SK-N-SH (cell line): Measurements from ENCODE around the gene CANT1. TPM values are rescaled to one million over a fixed set of nuclear protein-coding genes. Genes with fewer than 3 reads are reported as not detected.
A peak's percentile ranks its signal among the peaks of the same experiment; 100 is the strongest.

Experiments used
- CTCF ChIA-PET: fragments of 300-600, 350-600 bp; formaldehyde crosslinking; extraction: SDS; loops from one replicate; lab custom pipeline; 2021; lab: Yijun Ruan, JAX
- POLR2A ChIA-PET: fragments of 350-600 bp; sonication (Branson Sonifier 250); formaldehyde crosslinking; extraction: SDS; loops from one replicate; lab custom pipeline; 2020; ENCODE audit warnings: antibody characterized with exemption, inconsistent platforms; lab: Yijun Ruan, JAX
- DNase-seq: peaks from one replicate; pipeline ENCODE4 v3.0.0; 2012
- H2AFZ ChIP-seq: fragments of 200-600 bp; sonication (generic); 2 replicates; pipeline ENCODE4 v1.8.1; 2016; ENCODE audit warnings: antibody characterized with exemption, mild to moderate bottlenecking, low read depth
- H3F3A ChIP-seq: fragments of 200-600 bp; sonication (generic); replicated peaks from 2 replicates; pipeline ENCODE3; 2016; ENCODE audit warnings: antibody characterized with exemption, mild to moderate bottlenecking; ENCODE audit not compliant: insufficient read depth
- H3K27ac ChIP-seq, 2 experiments: fragments of 200-500 bp in 1 of 2; fragments of 200-600 bp in 1 of 2; sonication (Bioruptor generic) in 1 of 2; sonication (generic), shearing (Covaris generic) in 1 of 2; 2 replicates each; pipeline versions ENCODE4 v1.5.1 to v1.6.1; 2014 to 2016; ENCODE audit warnings: low read depth in 2 of 2, inconsistent platforms in 1 of 2, low read length in 1 of 2, mild to moderate bottlenecking in 1 of 2, mixed read lengths in 1 of 2
- H3K27me3 ChIP-seq: fragments of 200-600 bp; sonication (generic), shearing (Covaris generic); 2 replicates; pipeline ENCODE4 v1.6.1; 2016; ENCODE audit warnings: mixed run types; ENCODE audit not compliant: insufficient read depth
- H3K36me3 ChIP-seq, 2 experiments: fragments of 200-500 bp in 1 of 2; fragments of 200-600 bp in 1 of 2; sonication (Bioruptor generic) in 1 of 2; sonication (generic) in 1 of 2; replicated peaks in 1 of 2; 2 replicates each; pipeline versions ENCODE3 to v1.5.1; 2014 to 2016; ENCODE audit warnings: low read length in 1 of 2, mild to moderate bottlenecking in 1 of 2; ENCODE audit not compliant: insufficient read depth in 2 of 2, control insufficient read depth in 1 of 2
- H3K4me1 ChIP-seq, 2 experiments: fragments of 200-500 bp in 1 of 2; fragments of 200-600 bp in 1 of 2; sonication (Bioruptor generic) in 1 of 2; sonication (generic), shearing (Covaris generic) in 1 of 2; 2 replicates each; pipeline versions ENCODE4 v1.5.1 to v1.6.1; 2014 to 2016; ENCODE audit warnings: low read depth in 1 of 2, low read length in 1 of 2, mixed run types in 1 of 2; ENCODE audit not compliant: insufficient read depth in 2 of 2, control insufficient read depth in 1 of 2
- H3K4me2 ChIP-seq: fragments of 200-600 bp; sonication (generic), shearing (Covaris generic); 2 replicates; pipeline ENCODE4 v1.6.1; 2017; ENCODE audit warnings: mixed run types
- H3K4me3 ChIP-seq, 2 experiments: fragments of 200-500 bp in 1 of 2; fragments of 200-600 bp in 1 of 2; sonication (Bioruptor generic) in 1 of 2; sonication (generic), shearing (Covaris generic) in 1 of 2; 2 replicates each; pipeline versions ENCODE4 v1.5.1 to v1.8.1; 2014 to 2016; ENCODE audit warnings: low read depth in 2 of 2, inconsistent platforms in 1 of 2, low read length in 1 of 2, mild to moderate bottlenecking in 1 of 2, mixed read lengths in 1 of 2, moderate library complexity in 1 of 2
- H3K79me2 ChIP-seq: fragments of 200-600 bp; sonication (generic); 2 replicates; pipeline ENCODE4 v1.8.1; 2017; ENCODE audit warnings: mild to moderate bottlenecking; ENCODE audit not compliant: insufficient read depth
- H3K9ac ChIP-seq: fragments of 200-600 bp; sonication (generic); 2 replicates; pipeline ENCODE4 v1.6.1; 2017; ENCODE audit warnings: mixed run types
- H3K9me2 ChIP-seq: fragments of 200-600 bp; sonication (generic); 2 replicates; pipeline ENCODE4 v1.6.1; 2017; ENCODE audit warnings: mixed run types
- H3K9me3 ChIP-seq: fragments of 200-600 bp; sonication (generic); 2 replicates; pipeline ENCODE4 v1.6.1; 2017; ENCODE audit warnings: mixed run types, mild to moderate bottlenecking, moderate library complexity
- H4K20me1 ChIP-seq: fragments of 200-600 bp; sonication (generic); 2 replicates; pipeline ENCODE4 v1.6.1; 2017; ENCODE audit warnings: mild to moderate bottlenecking, mixed run types; ENCODE audit not compliant: insufficient read depth
- CHD2 ChIP-seq: fragments of 150-350 bp; IDR thresholded peaks from 2 replicates; pipeline ENCODE4 v1.6.1; 2018; ENCODE audit warnings: low read length; ENCODE audit not compliant: partially characterized antibody
- CTCF ChIP-seq: fragments of 200-600 bp; sonication (generic); IDR thresholded peaks from 2 replicates; pipeline ENCODE4 v1.6.1; 2017; ENCODE audit warnings: antibody characterized with exemption, mild to moderate bottlenecking, moderate library complexity
- EP300 ChIP-seq, 2 experiments: IDR thresholded peaks; 2 replicates each; pipeline versions ENCODE4 v1.4.0 to v1.6.1; 2012; ENCODE audit warnings: borderline replicate concordance in 1 of 2, low read depth in 1 of 2, low read length in 1 of 2
- GATA2 ChIP-seq: sonication (generic); formaldehyde crosslinking; IDR thresholded peaks from 2 replicates; pipeline ENCODE4 v1.5.0; 2020; ENCODE audit warnings: mild to moderate bottlenecking, missing genetic modification reagents
- IRF3 ChIP-seq: fragments of 150-350 bp; IDR thresholded peaks from 2 replicates; pipeline ENCODE4 v1.6.1; 2016; ENCODE audit warnings: mild to moderate bottlenecking, low read depth, low read length
- NFIC ChIP-seq: IDR thresholded peaks from 2 replicates; pipeline ENCODE4 v1.4.0; 2012; ENCODE audit warnings: borderline replicate concordance
- POLR2AphosphoS5 ChIP-seq: IDR thresholded peaks from 2 replicates; pipeline ENCODE4 v1.6.1; 2012; ENCODE audit warnings: low read depth, low read length
- RAD21 ChIP-seq: IDR thresholded peaks from 2 replicates; pipeline ENCODE4 v1.6.1; 2012; ENCODE audit warnings: mild to moderate bottlenecking, low read length
- RCOR1 ChIP-seq: fragments of 150-350 bp; IDR thresholded peaks from 2 replicates; pipeline ENCODE4 v1.6.1; 2017; ENCODE audit warnings: antibody characterized with exemption, low read length
- REST ChIP-seq: IDR thresholded peaks from 2 replicates; pipeline ENCODE4 v1.6.1; 2012; ENCODE audit warnings: mild to moderate bottlenecking, low read depth, low read length, moderate library complexity
- RXRA ChIP-seq: IDR thresholded peaks from 2 replicates; pipeline ENCODE4 v1.4.0; 2012; ENCODE audit warnings: low read depth, mild to moderate bottlenecking, borderline replicate concordance
- SIN3A ChIP-seq: IDR thresholded peaks from 2 replicates; pipeline ENCODE4 v1.6.1; 2012; ENCODE audit warnings: low read depth, mild to moderate bottlenecking, low read length, moderate library complexity, borderline replicate concordance
- SMC3 ChIP-seq: IDR thresholded peaks from 2 replicates; pipeline ENCODE4 v1.6.1; 2012; ENCODE audit warnings: low read depth, low read length, improper control_type of control experiment
- TCF12 ChIP-seq: IDR thresholded peaks from 2 replicates; pipeline ENCODE4 v1.4.0; 2012
- USF1 ChIP-seq: IDR thresholded peaks from 2 replicates; pipeline ENCODE4 v1.4.0; 2012; ENCODE audit warnings: low read depth, borderline replicate concordance
- WGBS: methylation state at CpG from one replicate; pipeline ENCODE4 v1.1.6; 2017; ENCODE audit warnings: low lambda C conversion rate; 5-methylcytosine and 5-hydroxymethylcytosine counted together
- polyA plus RNA-seq, 3 experiments: library from polyadenylated mRNA; depleted of rRNA; stranded (reverse); fragments of >200 nt; gene quantifications; 2 replicates each; pipeline ENCODE4 v1.2.3, GENCODE V29; 2012

CANT1 gene
- polyA plus RNA-seq, 1 of the 3 experiments (the other 2 are of a cell fraction), result 87.4 TPM

- no peaks in the 10 kb centered on the region for H4K20me1 ChIP-seq
- H3F3A ChIP-seq, result no peaks in the 10 kb centered on the region
- H3K27me3 ChIP-seq, result no peaks in the 10 kb centered on the region
- H3K36me3 ChIP-seq, result no peaks in the 10 kb centered on the region
- H3K4me2 ChIP-seq, result peak overlapping the region; percentile 72
- TF ChIP-seq CTCF (peak; percentile 56), SMC3 (no peak), RAD21 (peak; percentile 28)
- WGBS, result 78% methylated on average over 13 of the region's 17 CpGs
- POLR2A ChIA-PET, result interaction anchor here (0.7 to 2.0 kb wide), 5 partner anchors 8 to 44 kb away, joined by 3 to 11 read pairs (median 4); partner anchors contain the start of gene CANT1
- CTCF ChIA-PET, result interaction anchor here (0.5 to 22.0 kb wide), 19 partner anchors 10 to 760 kb away, joined by 3 to 405 read pairs (median 6); partner anchors contain the start of gene LGALS3BP
- peak overlapping the region; percentile 51 to 92; a peak in 3 of 4 replicates for H3K27ac ChIP-seq
- no peak overlapping the region for H3K9ac ChIP-seq
- peak; percentile 66 for DNase-seq
- H3K9me3 ChIP-seq, result no peaks in the 10 kb centered on the region
- no peak overlapping the region for H3K4me3 ChIP-seq
- no peaks in the 10 kb centered on the region for H3K79me2 ChIP-seq
- H3K4me1 ChIP-seq, result peaks cover 33 to 60% of the 10 kb centered on the region in 2 experiments
- no peaks in the 10 kb centered on the region for H3K9me2 ChIP-seq
- no peak overlapping the region for H2AFZ ChIP-seq
Measured at GRCh38 chr17:79028496-79029326, 19.1 kb upstream of the CANT1 start.

- CTCF ChIA-PET, result interaction anchor here (0.9 to 22.0 kb wide), 18 partner anchors 9 to 531 kb away, joined by 3 to 405 read pairs (median 6); partner anchors contain the start of gene LGALS3BP
- no peaks in the 10 kb centered on the region for H3K79me2 ChIP-seq
- TF ChIP-seq SIN3A, result 0 out of 2 replicates have a peak, but pooled peaks have one; percentile 18
- peak; percentile 43; the same call in 1 of the 2 replicates for TF ChIP-seq RXRA
- no peak for TF ChIP-seq USF1
- TF ChIP-seq RCOR1, result peak; percentile 94
- no peak; the same call in 1 of the 2 replicates for TF ChIP-seq SMC3
- peak; percentile 93 for TF ChIP-seq TCF12
- TF ChIP-seq NFIC, result peak; percentile 83
- peak; percentile 46; the same call in 1 of the 2 replicates for TF ChIP-seq POLR2AphosphoS5
- TF ChIP-seq REST, result no peak
- TF ChIP-seq GATA2, result peak; percentile 47
- peak; percentile 97 for TF ChIP-seq CHD2
- peak; percentile 32 to 88; a peak in 3 of 4 replicates for TF ChIP-seq EP300 (IDR thresholded peaks at IDR 0.05; ENCODE audit: borderline replicate concordance in 1 of 2, low read depth in 1 of 2, low read length in 1 of 2)
- peak; percentile 14; the same call in 1 of the 2 replicates for TF ChIP-seq IRF3
- TF ChIP-seq, all 33 proteins: peak for 10
- DNase-seq, result peak; percentile 92
- Histone ChIP-seq H3K27me3 (no peaks in the 10 kb centered on the region), H3K9me3 (no peaks in the 10 kb centered on the region), H3F3A (no peaks in the 10 kb centered on the region), H3K4me3 (peak overlapping the region in 1 of 2 experiments; percentile 19; a peak in 1 of 4 replicates), H2AFZ (peak overlapping the region; percentile 48; the same call in 1 of the 2 replicates), H4K20me1 (no peaks in the 10 kb centered on the region), H3K27ac (peak overlapping the region; percentile 51 to 92; a peak in 3 of 4 replicates), H3K9ac (peak overlapping the region; percentile 23; the same call in 1 of the 2 replicates), H3K4me1 (peaks cover 33 to 59% of the 10 kb centered on the region in 2 experiments), H3K9me2 (no peaks in the 10 kb centered on the region), H3K4me2 (peak overlapping the region; percentile 72), H3K36me3 (no peaks in the 10 kb centered on the region)
- 27% methylated on average over 16 of the region's 16 CpGs for WGBS
- POLR2A ChIA-PET, result interaction anchor here (0.7 to 2.1 kb wide), 8 partner anchors 9 to 112 kb away, joined by 3 to 11 read pairs (median 4); partner anchors contain the start of genes CANT1 and LGALS3BP
Measured at GRCh38 chr17:79027925-79028491, 18.4 kb upstream of the CANT1 start.
